ENCODE results near the gene MITF.

- TF ChIP-seq CTCF (conservative IDR thresholded peaks at IDR 0.05; ENCODE audit: low read length) (no peak), EZH2phosphoT487 (IDR thresholded peaks at IDR 0.05; ENCODE audit: borderline replicate concordance, low read depth, low read length) (no peak)
These were observed 18.4 kb upstream of the MITF start for GRCh38 chr3:69720824-69721223.
